Measurements from ENCODE around the gene RGS10.

The RGS10 gene

GRCh38 chr10:119541459-119542356, 811 bp downstream of the RGS10 start:
- TF ChIP-seq, protein P1, sequence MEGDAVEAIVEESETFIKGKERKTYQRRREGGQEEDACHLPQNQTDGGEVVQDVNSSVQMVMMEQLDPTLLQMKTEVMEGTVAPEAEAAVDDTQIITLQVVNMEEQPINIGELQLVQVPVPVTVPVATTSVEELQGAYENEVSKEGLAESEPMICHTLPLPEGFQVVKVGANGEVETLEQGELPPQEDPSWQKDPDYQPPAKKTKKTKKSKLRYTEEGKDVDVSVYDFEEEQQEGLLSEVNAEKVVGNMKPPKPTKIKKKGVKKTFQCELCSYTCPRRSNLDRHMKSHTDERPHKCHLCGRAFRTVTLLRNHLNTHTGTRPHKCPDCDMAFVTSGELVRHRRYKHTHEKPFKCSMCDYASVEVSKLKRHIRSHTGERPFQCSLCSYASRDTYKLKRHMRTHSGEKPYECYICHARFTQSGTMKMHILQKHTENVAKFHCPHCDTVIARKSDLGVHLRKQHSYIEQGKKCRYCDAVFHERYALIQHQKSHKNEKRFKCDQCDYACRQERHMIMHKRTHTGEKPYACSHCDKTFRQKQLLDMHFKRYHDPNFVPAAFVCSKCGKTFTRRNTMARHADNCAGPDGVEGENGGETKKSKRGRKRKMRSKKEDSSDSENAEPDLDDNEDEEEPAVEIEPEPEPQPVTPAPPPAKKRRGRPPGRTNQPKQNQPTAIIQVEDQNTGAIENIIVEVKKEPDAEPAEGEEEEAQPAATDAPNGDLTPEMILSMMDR (IDR thresholded peaks at IDR 0.05), result no peak

DNA sequence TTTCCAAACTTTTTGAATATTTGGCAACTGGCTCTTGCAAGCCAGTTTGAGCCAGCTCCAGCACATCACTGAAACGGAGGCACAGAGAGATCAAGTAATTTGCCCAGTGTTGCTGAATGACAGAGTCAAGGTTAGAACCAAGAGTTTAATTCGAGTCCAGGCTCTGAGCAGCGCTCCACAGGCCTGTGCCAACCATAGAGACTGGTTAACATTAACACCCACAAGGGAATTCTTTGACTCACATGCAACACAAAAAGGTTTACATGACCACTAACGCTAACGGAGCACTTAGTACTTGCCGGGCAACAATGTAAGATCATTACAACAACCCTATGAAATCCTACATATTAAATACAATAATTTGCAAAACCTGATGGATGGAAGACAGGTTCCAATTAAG, 1.5 kb downstream of the RGS10 start:
- TF ChIP-seq, protein P1 (IDR thresholded peaks at IDR 0.05), result no peak

- TF ChIP-seq, protein P1 (IDR thresholded peaks at IDR 0.05), result no peak
Observed at GRCh38 chr10:119540038-119540437, 2.5 kb downstream of the RGS10 start.

DNA sequence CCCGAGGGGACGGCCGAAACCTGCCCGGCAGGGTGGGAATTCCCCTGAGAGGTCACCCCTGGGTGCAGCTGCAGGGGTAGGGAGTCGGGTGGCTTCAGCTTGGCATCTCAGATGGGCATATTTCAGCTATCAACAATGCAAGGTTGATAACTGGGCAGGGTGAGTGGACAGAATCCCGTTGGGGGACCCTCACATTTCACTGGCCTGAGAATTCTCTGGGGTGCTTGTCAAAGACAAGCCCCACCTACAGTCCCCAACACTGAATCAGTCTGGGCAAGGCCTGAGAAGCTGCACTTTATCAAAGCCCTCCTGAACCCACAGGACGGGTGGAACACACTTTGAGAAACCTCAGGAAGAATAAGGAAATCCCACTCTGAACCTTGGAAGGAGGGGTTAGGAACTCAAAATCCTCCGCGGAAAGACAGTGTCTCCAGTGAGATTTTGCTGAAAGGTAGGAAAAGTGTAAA, 3.1 kb downstream of the RGS10 start:
- TF ChIP-seq, protein P1 (IDR thresholded peaks at IDR 0.05), result no peak

DNA sequence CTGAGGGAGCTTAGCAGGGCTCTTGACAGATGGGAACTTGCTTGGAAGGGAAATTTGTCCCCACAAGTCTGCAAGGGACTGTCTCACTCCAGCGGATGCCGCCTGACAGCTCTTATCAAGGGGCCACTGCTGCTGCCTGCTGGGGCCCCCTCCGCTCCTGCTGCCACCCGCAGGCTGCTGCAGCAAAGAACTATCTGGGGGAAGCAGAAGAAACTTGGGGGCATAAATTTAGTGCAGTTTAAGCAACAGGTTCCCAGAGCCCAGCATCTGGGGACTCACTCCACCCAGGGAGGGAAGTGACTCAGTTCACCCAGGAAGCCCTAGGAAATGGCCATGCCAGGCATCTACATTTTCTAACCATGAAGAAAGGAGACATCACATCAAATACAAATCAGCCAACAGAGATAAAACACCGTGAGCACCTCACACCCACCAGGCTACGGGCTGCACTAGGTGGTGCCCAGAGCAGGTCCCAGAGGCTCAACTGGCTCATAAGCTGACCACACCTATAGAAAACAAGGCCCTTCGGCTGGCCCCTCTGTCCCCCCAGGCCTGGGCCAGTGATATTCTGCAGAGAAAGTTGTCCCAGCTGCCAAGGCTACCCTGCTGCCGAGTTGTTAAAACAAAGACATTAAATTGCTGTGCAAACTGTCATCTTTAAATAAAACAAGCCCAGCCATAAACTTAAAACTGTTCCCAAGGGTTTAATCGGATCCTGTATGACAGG, 3.7 kb downstream of the RGS10 start:
- TF ChIP-seq, protein P1 (IDR thresholded peaks at IDR 0.05), result no peak

GRCh38 chr10:119537953-119538630, 4.4 kb downstream of the RGS10 start:
- TF ChIP-seq, protein P1 (IDR thresholded peaks at IDR 0.05), result no peak

DNA sequence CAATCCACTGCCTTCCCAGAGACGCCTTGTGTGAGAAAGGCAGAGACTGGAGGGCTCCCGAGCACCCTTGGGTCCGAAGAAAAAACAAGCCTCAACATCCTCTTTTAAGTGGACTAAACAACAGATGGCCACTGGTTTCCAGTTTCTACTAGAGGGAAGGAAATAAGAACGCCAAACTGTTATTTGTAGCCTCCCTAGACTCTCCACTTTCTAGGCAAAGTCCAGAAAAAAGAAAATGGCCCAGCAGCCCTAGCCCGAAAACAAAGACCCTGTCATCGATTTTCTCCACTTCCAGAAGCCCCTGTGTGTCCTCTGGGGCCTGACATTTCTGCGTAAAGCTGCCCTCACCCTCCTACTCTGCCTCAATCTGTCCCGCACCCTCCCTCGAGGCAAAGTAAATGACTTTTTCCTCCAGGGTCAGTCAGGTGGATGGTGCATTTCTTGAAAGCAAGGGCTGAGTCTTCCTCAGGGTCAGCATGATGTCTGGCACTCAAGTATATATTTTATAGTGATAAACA, 6.0 kb downstream of the RGS10 start:
- TF ChIP-seq, protein P1 (IDR thresholded peaks at IDR 0.05), result no peak
